A673 (cell line): ENCODE data around the gene DMD. TPM values are rescaled to one million over a fixed set of nuclear protein-coding genes. Genes with fewer than 3 reads are reported as not detected.
A peak's percentile ranks its signal among the peaks of the same experiment; 100 is the strongest.

Experiments used
- BruUV-seq: library from RNA; stranded (reverse); fragments of 400-500 nt; replicated peaks from 2 replicates; lab custom pipeline; 2021; lab: Mats Ljungman, UMichigan
- CTCF ChIA-PET: fragments of 300-600 bp; sonication (Branson Sonifier 250); formaldehyde crosslinking; loops from one replicate; lab custom pipeline; 2022; ENCODE audit warnings: antibody characterized with exemption; lab: Charles Lee
- POLR2A ChIA-PET: fragments of 300-600 bp; sonication (Branson Sonifier 250); formaldehyde crosslinking; loops from one replicate; lab custom pipeline; 2022; ENCODE audit warnings: antibody characterized with exemption; ENCODE audit not compliant: low non-redundant PET; lab: Charles Lee
- DNase-seq: peaks from one replicate; pipeline ENCODE4 v3.0.0-alpha.2; 2015; ENCODE audit warnings: low spot score
- H3K27ac ChIP-seq: fragments of 200-600 bp; sonication (generic); 2 replicates; pipeline ENCODE4 v1.5.1; 2016; ENCODE audit warnings: mixed run types, low read depth, mild to moderate bottlenecking, mixed read lengths, antibody characterized with exemption, low read length; ENCODE audit not compliant: poor library complexity, severe bottlenecking
- H3K27me3 ChIP-seq: fragments of 200-600 bp; sonication (generic); replicated peaks from 2 replicates; pipeline ENCODE4 v1.6.1; 2017; ENCODE audit warnings: mixed run types, low read depth, mild to moderate bottlenecking, mixed read lengths, antibody characterized with exemption, low read length; ENCODE audit not compliant: insufficient read depth, poor library complexity
- H3K36me3 ChIP-seq: fragments of 200-600 bp; sonication (generic); 2 replicates; pipeline ENCODE4 v1.6.1; 2016; ENCODE audit warnings: mixed run types, mild to moderate bottlenecking, mixed read lengths, antibody characterized with exemption, low read length; ENCODE audit not compliant: insufficient read depth, poor library complexity, severe bottlenecking
- H3K4me1 ChIP-seq: fragments of 200-600 bp; sonication (generic); 2 replicates; pipeline ENCODE4 v1.6.1; 2017; ENCODE audit warnings: mixed run types, mild to moderate bottlenecking, mixed read lengths, antibody characterized with exemption, low read length; ENCODE audit not compliant: insufficient read depth, poor library complexity, severe bottlenecking
- H3K4me3 ChIP-seq: fragments of 200-600 bp; sonication (generic); 2 replicates; pipeline ENCODE4 v1.5.1; 2016; ENCODE audit warnings: low read depth, mixed run types, mild to moderate bottlenecking, mixed read lengths, low read length; ENCODE audit not compliant: poor library complexity, severe bottlenecking
- H3K9me3 ChIP-seq: fragments of 200-600 bp; sonication (generic); 2 replicates; pipeline ENCODE4 v1.6.1; 2016; ENCODE audit warnings: mixed run types, low read depth, mild to moderate bottlenecking, mixed read lengths, antibody characterized with exemption, low read length; ENCODE audit not compliant: poor library complexity, severe bottlenecking
- EZH2 ChIP-seq: fragments of 200-600 bp; sonication (generic); IDR thresholded peaks from 2 replicates; pipeline ENCODE4 v1.6.1; 2017; ENCODE audit warnings: borderline replicate concordance, low read depth, mild to moderate bottlenecking, mixed read lengths, antibody characterized with exemption, low read length; ENCODE audit not compliant: poor library complexity, severe bottlenecking
- intact Hi-C: fragments of 100-400 bp; cut with micrococcal nuclease; formaldehyde crosslinking; loops from one replicate; pipeline ENCODE4 v1.10.0; 2022; ENCODE audit not compliant: unreplicated experiment
- total RNA-seq: library from RNA; stranded (reverse); gene quantifications from 2 replicates; pipeline ENCODE4 v1.2.3, GENCODE V29; 2021
- TF ChIP-seq, protein P1 (sequence below): fragments of 300-800, 200-600 bp; sonication (generic); conservative IDR thresholded peaks from 2 replicates; pipeline ENCODE4 v1.5.1; 2017; ENCODE audit warnings: low read depth, mild to moderate bottlenecking, antibody characterized with exemption, low read length, moderate library complexity, mixed read lengths

The DMD gene
- total RNA-seq, 1 experiment from 2014 or later = 5.4 TPM

DNA sequence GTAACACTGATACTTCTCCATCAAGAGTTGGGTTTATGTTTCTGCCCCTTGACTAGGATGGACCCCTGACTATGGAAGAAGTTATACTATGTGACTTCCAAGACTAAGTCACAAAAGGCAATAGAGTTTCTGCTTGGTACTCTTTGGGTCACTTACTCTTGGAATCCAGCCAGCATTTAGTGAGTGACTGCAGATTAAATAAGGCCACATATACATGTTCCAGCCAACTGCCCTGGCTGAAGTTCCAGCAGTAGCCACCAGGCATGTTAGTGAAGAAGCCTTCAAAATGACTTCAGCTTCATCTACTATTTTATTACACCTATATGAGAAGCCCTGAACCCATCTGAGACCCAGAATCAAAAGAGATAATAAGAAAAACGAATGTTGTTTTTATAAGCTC is 524.0 kb downstream of the DMD start:
- intact Hi-C loops = no loop called here
- peak; percentile 1 for DNase-seq
- no peaks in the 10 kb centered on the region for H3K9me3 ChIP-seq
- no peak overlapping the region for H3K4me3 ChIP-seq
- no peaks in the 10 kb centered on the region for H3K27me3 ChIP-seq
- BruUV-seq = no TSS peak
- H3K36me3 ChIP-seq = no peaks in the 10 kb centered on the region
- no peak overlapping the region for H3K27ac ChIP-seq
- ChIA-PET CTCF (no interaction called here), POLR2A (no interaction called here)
- TF ChIP-seq EZH2 = no peak
- TF ChIP-seq, protein P1, sequence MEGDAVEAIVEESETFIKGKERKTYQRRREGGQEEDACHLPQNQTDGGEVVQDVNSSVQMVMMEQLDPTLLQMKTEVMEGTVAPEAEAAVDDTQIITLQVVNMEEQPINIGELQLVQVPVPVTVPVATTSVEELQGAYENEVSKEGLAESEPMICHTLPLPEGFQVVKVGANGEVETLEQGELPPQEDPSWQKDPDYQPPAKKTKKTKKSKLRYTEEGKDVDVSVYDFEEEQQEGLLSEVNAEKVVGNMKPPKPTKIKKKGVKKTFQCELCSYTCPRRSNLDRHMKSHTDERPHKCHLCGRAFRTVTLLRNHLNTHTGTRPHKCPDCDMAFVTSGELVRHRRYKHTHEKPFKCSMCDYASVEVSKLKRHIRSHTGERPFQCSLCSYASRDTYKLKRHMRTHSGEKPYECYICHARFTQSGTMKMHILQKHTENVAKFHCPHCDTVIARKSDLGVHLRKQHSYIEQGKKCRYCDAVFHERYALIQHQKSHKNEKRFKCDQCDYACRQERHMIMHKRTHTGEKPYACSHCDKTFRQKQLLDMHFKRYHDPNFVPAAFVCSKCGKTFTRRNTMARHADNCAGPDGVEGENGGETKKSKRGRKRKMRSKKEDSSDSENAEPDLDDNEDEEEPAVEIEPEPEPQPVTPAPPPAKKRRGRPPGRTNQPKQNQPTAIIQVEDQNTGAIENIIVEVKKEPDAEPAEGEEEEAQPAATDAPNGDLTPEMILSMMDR = no peak
- H3K4me1 ChIP-seq = no peaks in the 10 kb centered on the region

DNA sequence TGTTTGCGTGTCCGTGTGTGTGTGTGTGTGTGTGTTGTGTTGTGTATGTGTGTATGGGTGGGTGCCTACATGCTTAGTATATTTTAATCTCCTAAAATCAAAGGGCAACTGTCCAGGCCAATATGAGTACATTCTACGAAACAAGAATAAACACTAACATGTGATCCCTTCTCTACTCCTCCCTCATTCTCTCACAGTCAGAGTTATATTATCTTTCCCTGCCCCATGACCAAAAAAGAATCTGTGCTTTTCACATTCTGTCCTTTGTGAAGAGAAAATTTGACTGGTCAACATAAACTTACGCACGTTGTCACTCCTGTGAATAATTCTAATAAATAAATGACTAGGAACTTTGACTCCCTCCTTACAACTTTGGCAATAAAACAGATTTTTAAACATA is 532.9 kb downstream of the DMD start:
- CTCF ChIA-PET = no interaction called here
- H3K9me3 ChIP-seq = no peaks in the 10 kb centered on the region
- no peaks in the 10 kb centered on the region for H3K27me3 ChIP-seq
- no peak overlapping the region for H3K27ac ChIP-seq
- H3K36me3 ChIP-seq = no peaks in the 10 kb centered on the region
- H3K4me1 ChIP-seq = no peaks in the 10 kb centered on the region
- BruUV-seq = no TSS peak
- intact Hi-C loops = no loop called here
- H3K4me3 ChIP-seq = no peak overlapping the region
- TF ChIP-seq, protein P1 = no peak
- TF ChIP-seq EZH2 = no peak
- POLR2A ChIA-PET = no interaction called here
- DNase-seq = no peak

DNA sequence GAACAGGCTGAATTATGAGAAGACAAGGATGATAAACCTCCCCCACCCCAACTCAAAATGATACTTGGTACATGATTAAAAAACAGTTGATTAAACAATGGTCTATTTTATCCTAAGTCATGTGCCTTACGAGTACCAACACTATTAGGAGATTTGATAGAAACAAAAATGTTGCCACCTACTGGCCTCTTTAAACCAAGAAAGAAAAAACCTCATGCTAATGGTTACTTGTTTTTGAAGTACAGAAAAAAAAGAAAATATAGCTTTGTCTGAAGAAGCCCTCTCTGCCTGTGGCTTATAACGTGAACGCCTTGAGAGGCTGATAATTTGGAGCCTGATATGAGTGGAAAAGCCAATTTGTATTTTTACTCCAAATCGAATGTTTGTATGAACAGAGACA is 538.2 kb downstream of the DMD start:
- H3K27ac ChIP-seq = no peak overlapping the region
- CTCF ChIA-PET = no interaction called here
- intact Hi-C loops = no loop called here
- no peaks in the 10 kb centered on the region for H3K9me3 ChIP-seq
- no peak overlapping the region for H3K4me3 ChIP-seq
- H3K36me3 ChIP-seq = no peaks in the 10 kb centered on the region
- peaks cover 6% of the 10 kb centered on the region for H3K27me3 ChIP-seq
- POLR2A ChIA-PET = no interaction called here
- H3K4me1 ChIP-seq = no peaks in the 10 kb centered on the region
- DNase-seq = peak; percentile 22
- TF ChIP-seq, protein P1 = peak; percentile 41
- no peak for TF ChIP-seq EZH2
- BruUV-seq = no TSS peak
